Measurements from ENCODE around the gene SLMAP.
"Not testable (repeated sequence)": the region's sequence is repeated elsewhere in the genome, so short reads cannot be mapped to it uniquely, and the experiment has no call there.

Gene SLMAP

GRCh38 chr3:57826952-57827723 is 71.0 kb downstream of the SLMAP start:
- no peak for DNase-seq (ENCODE audit: low spot score)

DNA sequence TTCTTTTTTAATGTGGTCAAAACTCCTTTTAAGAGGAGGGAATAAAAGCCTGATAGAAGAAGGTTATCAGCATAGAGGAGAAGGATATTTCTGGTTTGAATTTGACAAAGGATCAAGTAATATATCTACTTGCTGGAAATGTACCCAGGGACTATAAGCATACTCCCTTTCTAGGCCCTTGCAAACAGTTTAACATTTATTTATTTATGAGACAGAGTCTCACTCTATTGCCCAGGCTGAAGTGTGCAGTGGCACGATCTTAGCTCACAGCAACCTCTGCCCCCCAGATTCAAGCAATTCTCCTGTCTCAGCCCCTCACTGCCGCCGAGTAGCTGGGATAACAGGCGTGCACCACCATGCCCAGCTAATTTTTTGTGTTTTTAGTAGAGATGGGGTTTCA is 71.6 kb downstream of the SLMAP start:
- DNase-seq (ENCODE audit: low spot score): no peak

- no peak for DNase-seq (ENCODE audit: low spot score)
Observed at GRCh38 chr3:57832486-57832885, 76.4 kb downstream of the SLMAP start.

DNA sequence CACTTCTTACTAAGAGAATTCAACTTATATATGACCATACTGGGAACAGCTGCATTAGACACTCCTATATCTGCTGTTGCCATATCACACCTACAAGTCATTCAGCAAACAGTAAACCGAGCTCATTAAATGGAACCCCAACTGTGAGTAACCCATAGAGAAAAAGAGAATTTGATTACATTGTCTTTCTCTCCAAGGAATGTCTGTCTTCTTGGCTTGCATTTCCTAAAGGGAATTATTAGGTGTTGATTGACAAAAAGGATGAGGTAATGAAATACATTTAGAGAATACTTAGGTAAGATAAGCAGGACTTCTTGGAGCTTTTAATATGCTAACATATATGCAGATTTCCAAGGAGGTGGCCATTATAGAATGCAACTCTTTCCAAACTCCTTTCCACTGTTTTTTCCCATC is 76.8 kb downstream of the SLMAP start:
- DNase-seq (ENCODE audit: low spot score): no peak

DNA sequence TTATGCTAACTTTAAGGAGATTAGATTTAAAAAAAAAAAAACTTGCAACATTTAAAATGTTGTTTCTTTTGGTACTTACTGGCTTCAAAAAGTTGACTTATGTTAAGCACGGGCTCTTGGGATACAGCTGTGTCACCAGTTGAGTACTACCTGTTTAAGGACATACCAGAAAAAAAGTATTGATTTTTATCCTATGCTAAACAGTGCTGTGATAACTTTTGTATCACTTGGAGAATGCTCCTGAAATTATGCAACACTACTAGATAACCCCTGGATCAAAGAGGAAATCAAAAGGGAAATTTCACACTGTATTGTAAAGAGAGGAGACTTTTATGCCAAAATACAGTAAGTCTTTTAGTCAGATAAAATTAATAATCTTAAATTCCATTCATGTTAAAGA is 77.7 kb downstream of the SLMAP start:
- DNase-seq (ENCODE audit: low spot score): no peak

GRCh38 chr3:57837686-57838085 is 81.6 kb downstream of the SLMAP start:
- no peak for DNase-seq (ENCODE audit: low spot score)

GRCh38 chr3:57838627-57839026 is 82.5 kb downstream of the SLMAP start:
- no peak for DNase-seq (ENCODE audit: low spot score)

DNA sequence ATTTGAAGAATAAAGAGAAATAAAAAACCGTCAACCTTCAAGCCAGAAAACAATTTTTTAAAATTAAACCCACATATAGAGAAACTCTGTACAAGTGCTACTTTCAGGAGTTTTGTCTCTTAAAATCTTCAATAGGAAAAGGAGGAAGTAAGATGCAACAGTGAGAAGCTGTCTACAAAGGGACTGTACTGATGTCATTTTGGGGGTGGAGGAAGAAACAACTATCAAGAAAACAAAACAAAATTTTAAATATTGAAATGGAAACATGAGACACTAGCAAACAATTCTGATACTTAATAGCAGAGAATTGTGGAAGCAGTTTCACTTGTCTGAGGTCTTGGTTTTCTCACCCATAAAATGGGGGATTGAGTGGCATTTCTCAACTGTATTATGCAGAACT is 84.4 kb downstream of the SLMAP start:
- no peak for DNase-seq (ENCODE audit: low spot score)

DNA sequence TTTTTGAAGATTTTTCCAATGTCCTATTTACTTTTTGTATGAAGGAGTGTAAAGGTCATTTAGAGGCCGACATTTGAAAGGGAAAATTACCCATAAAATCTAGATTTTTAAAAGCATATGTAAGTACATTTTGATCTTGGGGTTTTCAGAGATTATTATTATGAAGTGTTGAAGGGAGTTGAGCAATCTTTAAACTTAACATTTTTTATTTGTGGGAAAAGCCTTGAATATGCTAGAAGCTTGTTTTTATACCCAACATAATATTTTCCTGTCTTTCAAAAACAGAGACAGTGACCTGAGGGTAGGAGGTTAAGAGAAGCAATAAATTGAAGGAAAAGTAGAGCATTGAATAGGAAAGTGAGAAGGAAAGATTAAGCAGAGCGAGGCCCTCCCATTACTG is 85.7 kb downstream of the SLMAP start:
- DNase-seq (ENCODE audit: low spot score): no peak

- no peak for DNase-seq (ENCODE audit: low spot score)
Observed at GRCh38 chr3:57848177-57848738, 92.1 kb downstream of the SLMAP start.

- no peak for DNase-seq (ENCODE audit: low spot score)
Observed at GRCh38 chr3:57851304-57851703, 95.2 kb downstream of the SLMAP start.

DNA sequence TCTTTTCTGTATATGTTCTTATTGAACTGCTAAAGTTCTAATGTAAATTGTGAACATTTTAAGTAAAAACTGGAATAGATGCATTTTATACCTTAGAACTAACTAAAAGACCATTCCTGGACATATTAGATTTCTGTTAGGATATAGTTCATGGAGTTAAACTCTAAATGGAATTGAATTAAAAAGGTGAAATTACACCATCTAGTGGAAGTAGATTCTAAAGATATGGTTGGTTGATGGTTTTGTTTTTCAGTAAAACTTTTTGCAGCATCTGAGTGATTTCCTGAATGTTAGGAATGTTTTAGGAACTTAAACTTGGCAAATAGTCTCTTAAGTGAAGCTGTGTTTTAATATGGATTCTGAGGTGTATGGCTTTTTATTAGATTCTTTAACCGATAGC is 96.8 kb downstream of the SLMAP start:
- DNase-seq (ENCODE audit: low spot score): peak; percentile 34

DNA sequence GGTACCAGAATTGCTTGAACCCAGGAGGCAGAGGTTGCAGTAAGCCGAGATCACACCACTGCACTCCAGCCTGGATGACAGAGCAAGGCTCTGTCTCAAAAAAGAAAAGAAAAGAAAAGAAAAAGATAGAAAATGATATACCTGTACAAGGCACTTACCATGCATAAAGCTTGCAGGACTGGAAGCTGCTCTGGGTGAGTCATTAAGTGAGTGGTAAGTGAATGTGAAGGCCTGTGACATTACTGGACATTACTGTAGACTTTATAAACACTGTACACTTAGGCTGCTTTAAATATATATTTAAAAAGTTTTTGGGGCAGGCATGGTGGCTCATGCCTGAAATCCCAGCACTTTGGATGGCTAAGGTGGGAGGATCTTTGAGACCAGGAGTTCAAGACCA is 99.2 kb downstream of the SLMAP start:
- DNase-seq (ENCODE audit: low spot score): no peak

- DNase-seq (ENCODE audit: low spot score): no peak
Observed at GRCh38 chr3:57855943-57856342, 99.8 kb downstream of the SLMAP start.

DNA sequence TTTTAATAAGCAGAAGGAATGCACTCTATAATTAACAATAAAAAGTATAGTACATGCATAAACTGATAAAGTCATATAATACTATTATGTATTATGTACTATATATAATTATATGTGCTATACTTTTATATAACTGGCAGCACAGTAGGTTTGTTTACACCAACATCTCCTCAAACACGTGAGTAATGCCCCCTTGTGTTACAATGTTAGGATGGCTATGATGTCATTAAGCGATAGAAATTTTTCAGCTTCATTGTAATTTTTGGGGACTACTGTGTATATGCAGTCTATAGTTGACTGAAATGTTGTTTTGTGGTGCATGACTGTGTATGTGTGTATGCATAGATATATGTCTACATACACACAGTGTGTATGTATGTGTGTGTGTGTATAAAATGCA is 100.6 kb downstream of the SLMAP start:
- DNase-seq (ENCODE audit: low spot score): no peak

GRCh38 chr3:57862894-57863293 is 106.8 kb downstream of the SLMAP start:
- no peak for DNase-seq (ENCODE audit: low spot score)

DNA sequence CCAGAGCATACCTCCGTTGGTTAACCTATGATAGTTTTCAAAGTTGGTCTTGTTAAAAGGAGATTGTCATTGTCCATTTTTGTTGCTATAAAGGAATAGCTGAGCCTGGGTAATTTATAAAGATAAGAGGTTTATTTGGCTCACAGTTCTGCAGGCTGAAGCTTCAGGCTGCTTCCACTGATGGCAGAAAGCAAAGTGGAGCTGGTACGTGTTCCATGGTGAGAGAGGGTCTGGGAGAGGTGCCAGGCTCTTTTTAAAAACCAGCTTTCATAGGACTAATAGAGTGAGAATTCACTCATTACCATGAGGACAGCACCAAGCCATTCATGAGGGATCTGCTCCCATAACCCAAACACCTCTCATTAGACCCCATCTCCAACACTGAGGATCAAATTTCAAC is 107.3 kb downstream of the SLMAP start:
- DNase-seq (ENCODE audit: low spot score): no peak

GRCh38 chr3:57864853-57865252 is 108.7 kb downstream of the SLMAP start:
- DNase-seq (ENCODE audit: low spot score): peak; percentile 21

DNA sequence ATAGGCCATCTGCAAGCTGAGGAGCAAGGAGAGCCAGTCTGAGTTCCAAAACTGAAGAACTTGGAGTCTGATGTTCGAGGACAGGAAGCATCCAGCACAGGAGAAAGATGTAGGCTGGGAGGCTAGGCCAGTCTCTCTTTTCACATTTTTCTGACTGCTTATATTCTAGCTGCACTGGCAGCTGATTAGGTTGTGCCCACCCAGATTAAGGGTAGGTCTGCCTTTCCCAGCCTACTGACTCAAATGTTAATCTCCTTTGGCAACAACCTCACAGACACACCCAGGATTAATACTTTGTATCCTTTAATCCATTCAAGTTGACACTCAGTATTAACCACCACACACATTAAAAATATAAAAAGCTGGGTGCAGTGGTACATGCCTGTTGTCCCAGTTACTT is 113.0 kb downstream of the SLMAP start:
- not testable (repeated sequence) for DNase-seq (ENCODE audit: low spot score)

- no peak for DNase-seq (ENCODE audit: low spot score)
Observed at GRCh38 chr3:57872606-57873005, 116.5 kb downstream of the SLMAP start.

- DNase-seq (ENCODE audit: low spot score): no peak
Observed at GRCh38 chr3:57876632-57877031, 120.5 kb downstream of the SLMAP start.

- DNase-seq (ENCODE audit: low spot score): no peak
Observed at GRCh38 chr3:57877116-57877515, 121.0 kb downstream of the SLMAP start.

DNA sequence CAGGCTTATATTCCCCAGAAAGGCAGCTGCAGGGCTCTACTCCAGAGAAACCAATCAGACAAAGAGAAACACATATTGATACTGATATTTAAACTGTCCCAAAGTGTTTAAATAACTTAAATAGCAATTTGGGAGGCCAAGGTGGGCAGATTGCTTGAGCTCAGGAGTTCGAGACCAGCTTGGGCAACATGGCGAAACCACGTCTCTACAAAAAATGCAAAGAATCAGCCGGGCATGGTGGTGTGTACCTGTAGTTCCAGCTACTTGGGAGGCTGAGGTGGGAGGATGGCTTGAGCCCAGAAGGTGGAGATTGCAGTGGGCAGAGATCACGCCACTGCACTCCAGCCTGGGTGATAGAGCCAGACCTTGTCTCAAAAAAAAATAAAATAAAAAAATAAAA is 128.3 kb downstream of the SLMAP start:
- DNase-seq (ENCODE audit: low spot score): not testable (repeated sequence)

- DNase-seq (ENCODE audit: low spot score): peak; percentile 28
Observed at GRCh38 chr3:57889807-57890206, 133.7 kb downstream of the SLMAP start.
